HCEC 1CT (cell line): Measurements from ENCODE around the gene HOXB7.

Experiments used
- DNase-seq: peaks from one replicate; pipeline ENCODE4 v3.0.0-alpha.2; 2017

The HOXB7 gene

GRCh38 chr17:48610282-48611211, at the start of gene HOXB7:
HOXB7 (minus strand) TSS chr17:48611017; CDS start chr17:48610918, 99 bp downstream.
- DNase-seq = peak; percentile 66

- no peak for DNase-seq
Observed at GRCh38 chr17:48655913-48656312, 45.1 kb upstream of the HOXB7 start.

- no peak for DNase-seq
Observed at GRCh38 chr17:48649741-48650140, 38.9 kb upstream of the HOXB7 start.

GRCh38 chr17:48647963-48648245, 37.1 kb upstream of the HOXB7 start:
- DNase-seq = no peak

GRCh38 chr17:48647103-48647962, 36.5 kb upstream of the HOXB7 start:
- no peak for DNase-seq

- DNase-seq = no peak
Observed at GRCh38 chr17:48646183-48647102, 35.6 kb upstream of the HOXB7 start.

- no peak for DNase-seq
Observed at GRCh38 chr17:48645639-48646182, 34.9 kb upstream of the HOXB7 start.

- no peak for DNase-seq
Observed at GRCh38 chr17:48644910-48645557, 34.2 kb upstream of the HOXB7 start.

GRCh38 chr17:48644159-48644558, 33.3 kb upstream of the HOXB7 start:
- no peak for DNase-seq

GRCh38 chr17:48643697-48644012, 32.8 kb upstream of the HOXB7 start:
- no peak for DNase-seq

- DNase-seq = no peak
Observed at GRCh38 chr17:48642843-48643696, 32.3 kb upstream of the HOXB7 start.

- no peak for DNase-seq
Observed at GRCh38 chr17:48642059-48642842, 31.4 kb upstream of the HOXB7 start.

- DNase-seq = no peak
Observed at GRCh38 chr17:48641541-48642058, 30.8 kb upstream of the HOXB7 start.

- DNase-seq = no peak
Observed at GRCh38 chr17:48640858-48641180, 30.0 kb upstream of the HOXB7 start.

GRCh38 chr17:48639982-48640857, 29.4 kb upstream of the HOXB7 start:
- DNase-seq = no peak

GRCh38 chr17:48639136-48639535, 28.3 kb upstream of the HOXB7 start:
- no peak for DNase-seq

GRCh38 chr17:48637323-48638260, 26.8 kb upstream of the HOXB7 start:
- peak; percentile 94 for DNase-seq
